HepG2 (cell line): ENCODE measurements around the gene FPGS.

Experiments used
- SP140L ChIP-seq: sonication (generic); formaldehyde crosslinking; IDR thresholded peaks from 2 replicates; pipeline ENCODE4 v1.4.0; 2020; ENCODE audit warnings: missing genetic modification reagents, borderline replicate concordance
- ZNF580 ChIP-seq: IDR thresholded peaks from 2 replicates; pipeline ENCODE4 v1.6.1; 2016; ENCODE audit warnings: low read depth, borderline replicate concordance

- TF ChIP-seq ZNF580 (CRISPR knock-in tag) (no peak), SP140L (CRISPR knock-in tag) (no peak)
Observed at GRCh38 chr9:127812936-127813675, 10.4 kb downstream of the FPGS start.
